ENCODE results near the gene NDUFA13.
A peak's percentile ranks its signal among the peaks of the same experiment; 100 is the strongest.

Gene NDUFA13

DNA sequence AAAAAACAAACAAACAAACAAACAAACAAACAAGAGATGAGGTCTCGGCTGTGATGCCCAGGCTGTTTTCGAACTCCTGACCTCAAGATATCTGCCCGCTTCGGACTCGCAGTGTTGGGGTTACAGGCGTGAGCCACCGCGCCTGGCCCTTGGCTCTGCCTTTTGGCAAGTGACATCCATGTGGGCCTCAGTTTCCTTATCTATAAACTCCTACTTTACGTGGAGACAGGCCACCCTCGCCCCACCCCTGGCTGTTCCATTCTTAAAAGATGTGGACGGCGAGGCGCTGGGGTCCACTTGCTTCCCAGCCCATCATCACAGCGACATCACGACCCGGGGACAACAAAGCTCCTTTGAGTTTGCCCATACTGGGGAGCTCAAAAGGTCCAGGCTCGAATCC lies 2.3 kb upstream of the NDUFA13 start:
- no peak for DNase-seq

DNA sequence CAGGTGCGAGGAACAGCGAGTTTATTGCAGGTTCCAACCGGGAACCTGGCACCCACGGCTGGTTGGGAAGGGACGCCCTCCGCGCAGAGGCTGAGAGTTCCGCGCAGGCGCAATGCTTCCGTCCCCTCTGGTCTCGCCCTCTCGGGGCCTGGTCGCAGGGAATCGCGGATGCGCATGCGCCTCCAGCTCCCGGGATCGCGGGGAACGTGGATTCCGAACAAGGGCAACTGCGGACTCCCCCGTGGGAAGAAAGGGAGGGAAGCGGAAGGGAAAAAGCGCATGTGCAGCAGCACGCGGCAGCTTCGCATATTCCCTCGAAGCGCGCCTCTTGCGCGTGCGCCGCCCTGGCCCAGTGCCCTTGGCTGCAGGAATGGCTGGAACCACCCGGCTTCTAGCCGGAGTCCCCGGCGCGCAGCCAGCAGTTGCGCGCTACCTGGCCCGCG lies 1.8 kb upstream of the NDUFA13 start:
- no peak for DNase-seq

- DNase-seq, result no peak
Observed at GRCh38 chr19:19514881-19515641, 964 bp upstream of the NDUFA13 start, which contains the start of gene TSSK6. TSSK6 (minus strand) TSS chr19:19515548; CDS start chr19:19515427, 121 bp downstream.

- no peak for DNase-seq
Observed at GRCh38 chr19:19517235-19517619, 1.2 kb downstream of the NDUFA13 start.

DNA sequence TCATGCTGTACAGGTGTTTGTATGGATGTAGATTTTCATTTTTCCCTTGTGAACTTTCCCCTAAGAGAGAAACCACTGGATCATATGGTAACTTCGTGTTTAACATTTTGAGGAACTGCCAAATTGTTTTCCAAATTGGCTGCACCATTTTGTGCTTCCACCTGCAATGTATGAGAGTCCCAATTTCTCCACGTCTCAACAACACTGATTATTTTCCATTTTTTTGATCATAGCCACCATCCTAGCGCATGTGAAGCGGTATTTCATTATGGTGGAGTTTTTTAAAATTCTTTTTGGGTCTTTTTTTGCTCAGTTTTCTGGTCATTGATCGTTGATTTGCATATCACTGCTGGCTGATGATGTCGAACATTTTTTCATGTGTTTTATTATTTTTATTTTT lies 5.0 kb downstream of the NDUFA13 start:
- no peak for DNase-seq

DNA sequence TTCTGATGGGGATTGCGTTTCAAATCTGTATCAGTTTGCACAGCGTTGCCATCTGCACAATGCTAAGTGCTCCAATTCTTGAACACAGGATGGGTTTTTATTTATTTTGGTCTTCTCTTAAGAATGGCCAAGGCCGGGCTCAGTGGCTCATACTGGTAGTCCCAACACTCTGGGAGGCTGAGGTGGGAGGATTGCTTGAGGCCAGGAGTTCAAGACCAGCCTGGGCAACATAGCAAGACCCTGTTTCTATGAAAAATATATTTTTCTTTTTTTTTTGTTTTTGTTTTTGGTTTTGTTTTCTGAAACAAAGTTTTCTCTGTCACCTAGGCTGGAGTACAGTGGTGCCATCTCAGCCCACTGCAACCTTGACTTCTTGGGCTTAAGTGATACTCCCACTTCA lies 7.2 kb downstream of the NDUFA13 start:
- no peak for DNase-seq

DNA sequence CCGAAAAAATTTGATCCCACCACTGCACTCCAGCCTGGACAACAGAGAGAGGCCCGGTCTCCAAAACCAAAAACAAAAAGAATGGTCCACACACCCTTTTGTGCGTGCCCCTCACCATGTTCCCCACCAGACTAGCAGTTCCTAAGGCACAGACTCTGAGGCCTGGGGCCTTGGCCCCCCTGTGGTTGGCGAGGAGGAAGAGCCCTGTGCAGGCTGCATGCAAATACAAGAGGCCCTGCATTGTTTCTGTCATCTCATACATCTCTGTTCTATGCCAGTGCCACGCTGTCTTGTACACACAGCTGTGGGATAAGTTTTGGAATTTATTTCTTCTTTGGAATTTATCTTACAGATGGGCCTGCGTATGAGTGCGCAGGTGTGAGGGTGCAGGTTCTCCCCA lies 8.0 kb downstream of the NDUFA13 start:
- no peak for DNase-seq

GRCh38 chr19:19525611-19526380 lies 9.8 kb downstream of the NDUFA13 start:
- no peak for DNase-seq

DNA sequence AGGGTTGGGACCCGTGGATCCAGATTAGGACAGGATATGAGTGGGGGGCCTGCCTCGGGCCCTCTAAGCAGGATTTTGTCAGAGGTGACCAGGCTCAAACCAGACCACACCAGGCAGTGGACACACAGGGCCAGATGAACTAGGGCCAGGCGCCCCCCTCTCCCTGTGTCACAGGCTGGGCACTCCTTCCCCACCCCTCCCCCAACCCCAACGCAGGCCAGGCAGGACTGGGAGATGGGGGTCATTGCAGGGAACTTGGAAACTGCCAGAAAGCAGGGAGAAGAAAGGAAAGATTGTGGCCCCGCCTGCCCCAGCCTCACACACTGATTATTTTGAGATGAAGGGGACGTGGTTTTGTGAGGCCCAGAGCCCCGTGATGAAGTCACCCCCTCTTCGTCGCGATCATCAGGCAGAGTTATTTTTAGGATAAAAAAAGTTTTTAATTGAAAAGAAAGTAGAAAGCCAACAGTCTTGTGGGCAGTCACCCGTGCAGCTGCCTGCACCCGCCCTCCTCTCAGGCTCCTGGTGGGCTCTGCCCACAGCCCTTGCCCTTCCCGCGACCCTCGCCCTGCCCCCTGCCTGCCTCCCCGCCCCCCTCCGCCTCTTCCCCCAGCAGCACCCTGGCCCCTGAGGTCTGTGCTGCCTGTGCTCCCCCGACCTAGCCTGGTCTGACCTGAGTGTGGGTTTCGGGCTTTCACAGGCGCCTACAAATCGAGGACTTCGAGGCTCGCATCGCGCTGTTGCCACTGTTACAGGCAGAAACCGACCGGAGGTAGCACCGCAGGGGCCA lies 10.8 kb downstream of the NDUFA13 start:
- DNase-seq, result no peak

DNA sequence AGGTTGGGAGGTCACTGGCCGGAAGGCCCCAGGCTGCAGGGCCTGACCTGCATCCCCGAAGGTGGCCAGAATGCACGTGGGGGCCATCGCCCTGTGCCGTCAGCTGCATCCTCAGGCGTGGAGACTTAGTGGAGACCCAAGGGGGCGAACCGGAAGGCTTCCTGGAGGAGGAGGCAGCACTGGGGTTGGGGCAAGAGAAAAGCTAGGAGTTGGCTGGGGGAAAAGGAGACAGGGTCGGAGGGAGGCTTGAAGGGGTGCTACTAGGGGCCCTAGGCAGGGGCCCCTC lies 11.3 kb downstream of the NDUFA13 start:
- no peak for DNase-seq

- no peak for DNase-seq
Observed at GRCh38 chr19:19527674-19528625, 11.9 kb downstream of the NDUFA13 start.

- DNase-seq, result no peak
Observed at GRCh38 chr19:19528721-19529490, 12.9 kb downstream of the NDUFA13 start, which contains the start of gene YJEFN3. YJEFN3 (plus strand) TSS chr19:19528911; CDS start chr19:19528933, 22 bp downstream.

DNA sequence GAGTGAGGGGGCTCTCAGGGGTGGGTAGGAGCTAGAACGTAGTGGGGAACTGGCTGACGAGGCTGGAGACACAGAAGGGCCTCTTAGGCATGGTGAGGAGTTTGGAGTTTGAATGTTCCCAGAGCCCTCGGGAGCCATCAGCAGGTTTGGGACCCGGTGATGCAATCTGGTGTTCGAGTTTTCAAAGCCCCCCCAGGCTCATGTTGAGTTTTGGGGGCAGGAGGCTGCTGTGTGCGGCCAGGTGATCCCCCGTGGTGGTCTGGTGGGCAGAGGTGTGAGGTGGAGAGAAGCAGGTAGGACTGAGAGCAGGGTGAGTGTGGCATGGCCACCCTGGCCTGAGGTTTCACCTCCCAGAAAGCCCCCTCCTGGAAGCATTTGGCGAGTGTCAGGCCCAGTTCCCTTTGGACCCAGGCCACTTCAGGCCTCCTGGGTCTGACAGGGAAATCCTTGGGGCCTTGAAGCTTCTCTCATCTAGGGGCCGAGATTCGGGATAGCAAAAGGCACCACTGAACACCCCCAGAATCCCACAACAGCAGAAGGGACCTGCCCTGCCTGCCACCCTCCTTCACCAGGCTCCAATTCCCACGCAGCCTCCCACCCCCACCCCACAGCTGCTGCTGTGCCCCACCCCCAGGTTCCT lies 13.9 kb downstream of the NDUFA13 start:
- DNase-seq, result no peak

GRCh38 chr19:19530423-19530804 lies 14.4 kb downstream of the NDUFA13 start:
- DNase-seq, result no peak

- no peak for DNase-seq
Observed at GRCh38 chr19:19530889-19531288, 14.9 kb downstream of the NDUFA13 start.

DNA sequence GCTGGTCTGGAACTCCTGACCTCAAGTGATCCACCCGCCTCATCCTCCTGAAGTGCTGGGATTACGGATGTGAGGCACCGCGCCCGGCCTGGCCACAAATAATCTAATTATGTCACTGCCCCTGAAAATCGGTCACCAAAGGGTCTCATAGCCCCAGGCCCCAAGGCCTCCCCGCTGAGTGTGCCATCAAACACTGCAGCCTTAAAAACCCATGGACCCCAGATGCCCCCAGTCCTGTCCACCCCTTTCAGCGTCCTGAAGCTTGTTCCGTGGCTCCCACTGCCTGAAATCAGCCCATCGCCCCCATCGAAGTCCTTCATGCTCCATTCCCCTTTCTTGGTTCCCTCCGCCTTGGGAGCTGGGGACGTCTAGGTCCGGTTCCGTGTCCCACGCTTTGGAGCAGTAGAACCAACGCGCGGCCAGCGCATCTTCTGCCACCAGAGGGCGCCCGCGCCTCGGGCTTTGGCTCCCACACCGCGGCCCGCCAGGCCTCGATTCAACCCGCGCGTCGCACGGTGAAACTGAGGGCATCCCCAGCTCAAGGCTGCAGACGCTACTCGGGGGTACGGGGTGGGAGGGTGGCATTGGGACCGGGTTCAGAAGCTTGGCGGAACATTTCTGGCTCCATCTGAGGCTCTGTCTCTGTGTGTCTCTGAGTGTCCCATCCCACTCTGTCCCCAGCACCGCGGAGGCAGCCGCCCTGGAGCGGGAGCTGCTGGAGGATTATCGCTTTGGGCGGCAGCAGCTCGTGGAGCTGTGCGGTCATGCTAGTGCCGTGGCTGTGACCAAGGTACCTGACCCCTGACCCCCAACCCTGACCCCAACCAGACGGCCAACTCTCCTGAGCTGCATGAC lies 16.2 kb downstream of the NDUFA13 start:
- peak; percentile 31 to 51 for DNase-seq

DNA sequence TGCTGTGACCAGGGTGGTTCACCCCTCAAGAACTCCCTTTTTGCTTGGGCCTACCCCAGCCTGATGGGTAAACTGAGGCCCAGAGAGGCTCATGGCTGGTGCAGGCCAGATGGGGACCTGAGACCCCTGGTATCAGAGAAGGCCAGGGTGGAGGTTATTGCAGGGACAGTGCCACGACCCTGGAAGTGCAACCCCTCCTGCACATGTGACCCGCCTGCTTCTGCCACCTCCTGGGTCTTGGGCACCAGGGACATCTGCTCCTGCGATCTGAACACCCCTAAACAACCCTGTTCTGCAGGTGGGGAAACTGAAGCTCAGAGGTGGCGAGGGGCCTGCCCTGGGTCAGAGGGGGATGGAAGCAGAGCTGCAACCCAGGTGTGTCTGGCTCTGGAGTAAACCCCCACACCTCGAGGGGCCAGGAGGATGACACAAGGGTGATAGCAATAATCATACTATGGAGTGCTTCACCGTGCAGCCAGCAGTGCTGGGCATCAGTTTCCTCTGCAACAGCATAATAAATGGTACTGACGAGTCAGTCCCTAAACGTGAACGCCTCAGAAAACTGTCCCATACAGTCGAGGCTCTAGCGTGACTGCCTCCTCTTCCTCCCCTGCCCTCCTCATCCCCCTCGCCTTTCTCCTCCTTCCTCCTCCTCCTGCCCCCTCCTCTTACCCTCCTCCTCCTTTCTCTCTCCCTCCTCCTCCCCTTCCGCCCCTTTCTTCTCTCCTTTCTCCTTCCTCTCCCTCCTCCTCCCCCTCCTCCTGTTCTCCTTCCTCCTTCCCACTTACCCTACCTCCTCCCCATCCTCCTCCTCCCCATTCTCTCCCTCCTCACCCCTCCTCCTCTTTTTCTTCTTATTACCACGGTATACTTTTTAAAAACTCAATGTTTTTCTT lies 17.0 kb downstream of the NDUFA13 start:
- no peak for DNase-seq

DNA sequence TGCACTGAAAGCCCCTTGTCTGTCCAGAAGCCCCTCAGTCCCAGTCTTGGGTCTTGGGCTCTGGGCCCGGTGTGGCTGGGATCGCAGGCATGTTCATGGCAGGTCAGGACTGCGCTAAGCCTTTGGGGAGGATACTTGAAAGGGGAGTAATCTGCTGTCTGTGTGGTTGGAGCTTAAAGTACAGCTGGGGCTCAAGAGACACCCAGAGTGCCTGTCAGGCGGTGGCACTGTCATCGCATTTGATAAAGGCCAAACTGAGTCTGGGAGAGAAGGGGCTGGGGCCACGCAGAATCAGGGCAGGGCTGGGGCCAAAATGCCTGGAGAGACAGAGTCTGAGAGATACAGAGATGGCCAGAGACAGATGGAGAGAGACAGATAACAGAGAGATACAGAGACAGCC lies 17.8 kb downstream of the NDUFA13 start:
- no peak for DNase-seq

Measured in SHP77 (cell line).